ENCODE data around the gene LRRC34. TPM values are rescaled to one million over a fixed set of nuclear protein-coding genes. Genes with fewer than 3 reads are reported as not detected.

The LRRC34 gene
- total and polyA plus RNA-seq, 11 donors: 0.60 to 2.4 (median 1.4) TPM; not detected in 1

- no peak overlapping the region for H3K4me3 ChIP-seq
- DNase-seq (no peak), ATAC-seq (no peak)
- no peaks in the 10 kb centered on the region for H3K9me3 ChIP-seq
- intact Hi-C loops (cut with DNase I): no loop called here
- H3K36me3 ChIP-seq: no peaks in the 10 kb centered on the region
- no peaks in the 10 kb centered on the region for H3K4me1 ChIP-seq
- TF ChIP-seq POLR2A (IDR thresholded peaks at IDR 0.05) (no peak), CTCF (IDR thresholded peaks at IDR 0.05) (no peak)
- peaks cover 0 to 4% (median 0%) of the 10 kb centered on the region in 9 donors for H3K27me3 ChIP-seq
- WGBS, 4 donors: 79 to 91% (median 84%) methylated on average over 3 of the region's 3 CpGs
- H3K27ac ChIP-seq: no peak overlapping the region
These were observed 12.6 kb upstream of the LRRC34 start for GRCh38 chr3:169825316-169825715.

DNA sequence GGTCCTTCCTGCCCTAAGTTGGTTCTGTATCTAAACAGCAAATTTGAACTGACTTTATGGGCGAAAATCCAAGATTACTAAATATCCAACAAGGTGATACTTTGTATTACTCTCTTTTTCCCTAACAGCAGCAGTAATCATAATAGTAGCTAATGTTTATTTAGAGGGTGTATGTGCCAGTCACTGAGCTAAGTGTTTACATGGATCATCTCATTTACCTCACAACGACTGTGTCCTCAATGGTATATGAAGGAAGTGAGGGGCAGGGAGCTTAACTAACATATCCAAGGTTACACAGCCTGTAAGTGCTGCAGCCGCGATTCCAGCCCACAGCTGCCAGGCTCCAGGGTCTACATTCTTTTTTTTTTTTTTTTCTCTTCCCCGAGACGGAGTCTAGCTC is 10.3 kb upstream of the LRRC34 start:
- no peak for ATAC-seq
- WGBS, 4 donors: 82 to 87% (median 84%) methylated on average over 6 of the region's 6 CpGs
- H3K27me3 ChIP-seq: peaks cover 0 to 14% (median 0%) of the 10 kb centered on the region in 9 donors

DNA sequence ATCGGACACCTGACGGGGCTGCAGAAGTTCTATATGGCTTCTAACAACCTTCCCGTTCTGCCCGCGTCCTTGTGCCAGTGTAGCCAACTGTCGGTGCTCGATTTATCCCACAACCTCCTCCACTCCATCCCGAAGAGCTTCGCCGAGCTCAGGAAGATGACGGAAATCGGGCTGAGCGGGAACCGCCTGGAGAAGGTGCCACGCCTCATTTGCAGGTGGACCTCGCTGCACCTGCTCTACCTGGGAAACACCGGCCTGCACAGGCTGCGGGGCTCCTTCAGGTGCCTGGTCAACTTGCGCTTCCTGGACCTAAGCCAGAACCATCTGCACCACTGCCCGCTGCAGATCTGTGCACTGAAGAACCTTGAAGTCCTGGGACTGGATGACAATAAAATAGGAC is 9.8 kb upstream of the LRRC34 start:
- H3K4me3 ChIP-seq: no peak overlapping the region
- no peaks in the 10 kb centered on the region for H3K9me3 ChIP-seq
- TF ChIP-seq POLR2A (IDR thresholded peaks at IDR 0.05) (no peak), CTCF (IDR thresholded peaks at IDR 0.05) (no peak)
- DNase-seq (no peak), ATAC-seq (no peak)
- peaks cover 0 to 16% (median 0%) of the 10 kb centered on the region in 9 donors for H3K27me3 ChIP-seq
- 95 to 97% (median 96%) methylated on average over 20 of the region's 20 CpGs for WGBS, 4 donors
- intact Hi-C loops (cut with DNase I): no loop called here
- no peaks in the 10 kb centered on the region for H3K4me1 ChIP-seq
- H3K36me3 ChIP-seq: no peaks in the 10 kb centered on the region
- H3K27ac ChIP-seq: no peak overlapping the region

More for the DNA sequence above, 10.3 kb upstream of the LRRC34 start:
- H3K27ac ChIP-seq: no peak overlapping the region
- no peak overlapping the region for H3K4me3 ChIP-seq
- no peaks in the 10 kb centered on the region for H3K4me1 ChIP-seq
- no peak for TF ChIP-seq POLR2A (IDR thresholded peaks at IDR 0.05)
- no peak for TF ChIP-seq CTCF (IDR thresholded peaks at IDR 0.05)
- intact Hi-C loops (cut with DNase I): no loop called here
- H3K9me3 ChIP-seq: no peaks in the 10 kb centered on the region
- no peaks in the 10 kb centered on the region for H3K36me3 ChIP-seq
- no peak for DNase-seq

DNA sequence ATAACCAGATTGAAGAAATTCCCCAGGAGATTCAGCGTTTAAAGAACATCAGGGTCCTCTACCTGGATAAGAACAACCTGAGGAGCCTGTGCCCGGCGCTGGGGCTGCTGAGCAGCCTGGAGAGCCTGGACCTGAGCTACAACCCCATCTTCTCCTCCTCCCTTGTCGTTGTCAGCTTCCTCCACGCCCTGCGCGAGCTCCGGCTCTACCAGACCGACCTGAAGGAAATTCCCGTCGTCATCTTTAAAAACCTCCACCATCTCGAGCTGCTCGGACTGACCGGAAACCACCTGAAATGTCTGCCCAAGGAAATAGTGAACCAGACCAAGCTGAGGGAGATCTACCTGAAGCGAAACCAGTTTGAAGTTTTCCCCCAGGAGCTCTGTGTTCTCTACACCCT is 9.4 kb upstream of the LRRC34 start:
- intact Hi-C loops (cut with DNase I): no loop called here
- H3K4me3 ChIP-seq: no peak overlapping the region
- H3K4me1 ChIP-seq: no peaks in the 10 kb centered on the region
- no peaks in the 10 kb centered on the region for H3K36me3 ChIP-seq
- H3K27ac ChIP-seq: no peak overlapping the region
- DNase-seq (no peak), ATAC-seq (no peak)
- peaks cover 0 to 16% (median 0%) of the 10 kb centered on the region in 9 donors for H3K27me3 ChIP-seq
- WGBS, 4 donors: 90 to 92% (median 91%) methylated on average over 15 of the region's 15 CpGs
- H3K9me3 ChIP-seq: no peaks in the 10 kb centered on the region
- no peak for TF ChIP-seq POLR2A (IDR thresholded peaks at IDR 0.05)

GRCh38 chr3:169818316-169818715 is 5.6 kb upstream of the LRRC34 start:
- no peak for ATAC-seq

More at GRCh38 chr3:169818316-169818715, 5.6 kb upstream of the LRRC34 start:
- H3K36me3 ChIP-seq: no peaks in the 10 kb centered on the region
- DNase-seq: no peak
- no peak overlapping the region for H3K4me3 ChIP-seq
- 72 to 86% (median 84%) methylated on average over 2 of the region's 2 CpGs for WGBS, 4 donors
- intact Hi-C loops (cut with DNase I): no loop called here
- H3K4me1 ChIP-seq: peaks cover 0 to 7% (median 0%) of the 10 kb centered on the region in 12 donors
- no peak overlapping the region for H3K27ac ChIP-seq
- TF ChIP-seq CTCF (IDR thresholded peaks at IDR 0.05) (no peak), POLR2A (IDR thresholded peaks at IDR 0.05) (no peak)
- H3K9me3 ChIP-seq: peaks cover 0 to 14% (median 0%) of the 10 kb centered on the region in 12 donors
- peaks cover 0 to 16% (median 0%) of the 10 kb centered on the region in 9 donors for H3K27me3 ChIP-seq

Data from heart left ventricle (tissue), 16 donors.